ENCODE measurements around the gene OTX2. TPM values are rescaled to one million over a fixed set of nuclear protein-coding genes. Genes with fewer than 3 reads are reported as not detected.

The OTX2 gene
- total RNA-seq, 1 donor from 2014 or later: not detected

DNA sequence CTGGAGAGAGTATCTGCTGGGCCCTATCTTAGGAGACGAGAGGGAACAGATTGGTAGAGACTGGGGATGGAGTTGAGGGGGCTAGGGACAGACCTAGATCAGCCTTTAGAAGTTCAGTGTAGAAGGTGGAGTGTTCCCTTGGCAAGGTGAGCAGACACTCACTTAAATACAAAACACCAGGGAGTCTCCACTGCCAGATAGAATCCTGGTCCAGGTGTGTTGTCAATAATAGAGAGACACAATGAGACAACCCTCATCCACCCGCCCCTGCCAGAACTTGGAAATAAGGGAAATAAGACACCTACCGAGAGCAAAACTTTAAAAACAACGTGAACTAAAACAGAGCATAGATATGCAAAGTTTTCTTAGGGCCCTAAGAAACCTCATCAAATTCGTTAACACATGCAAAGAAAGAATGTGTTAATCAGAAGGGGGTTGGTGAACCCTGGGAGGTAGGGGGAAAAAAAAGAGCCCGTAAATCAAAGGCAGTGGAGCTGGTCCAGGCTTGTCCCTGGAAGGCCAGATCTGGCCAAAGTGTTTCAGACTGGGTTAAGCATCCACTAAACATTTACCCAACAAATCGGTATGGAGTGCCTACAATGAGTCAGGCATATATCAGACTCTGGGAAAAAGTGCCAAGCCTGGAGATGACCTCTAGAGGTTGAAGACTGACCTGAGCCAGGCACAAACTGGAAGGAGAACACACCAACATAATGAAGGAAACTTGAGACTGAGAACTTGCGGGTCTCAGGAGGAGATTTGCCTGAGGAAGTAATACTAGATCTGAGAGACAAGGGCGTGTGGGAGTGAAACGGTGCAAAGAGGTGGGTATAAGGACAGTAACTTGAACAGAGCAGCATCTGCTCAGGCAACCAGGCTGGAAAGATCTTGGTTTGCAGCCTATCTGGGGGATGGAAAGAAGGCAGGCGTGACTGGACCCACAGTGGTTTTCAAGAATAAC, 37.0 kb upstream of the OTX2 start:
- no peak for DNase-seq (ENCODE audit: low read depth)
- no peak overlapping the region for H3K4me3 ChIP-seq (ENCODE audit: low read depth, low read length)
- H3K27me3 ChIP-seq (ENCODE audit: control insufficient read depth, insufficient read depth, low read length): peaks cover 7% of the 10 kb centered on the region
- no peaks in the 10 kb centered on the region for H3K36me3 ChIP-seq (ENCODE audit: control insufficient read depth, insufficient read depth, low read length)
- TF ChIP-seq, protein P1, sequence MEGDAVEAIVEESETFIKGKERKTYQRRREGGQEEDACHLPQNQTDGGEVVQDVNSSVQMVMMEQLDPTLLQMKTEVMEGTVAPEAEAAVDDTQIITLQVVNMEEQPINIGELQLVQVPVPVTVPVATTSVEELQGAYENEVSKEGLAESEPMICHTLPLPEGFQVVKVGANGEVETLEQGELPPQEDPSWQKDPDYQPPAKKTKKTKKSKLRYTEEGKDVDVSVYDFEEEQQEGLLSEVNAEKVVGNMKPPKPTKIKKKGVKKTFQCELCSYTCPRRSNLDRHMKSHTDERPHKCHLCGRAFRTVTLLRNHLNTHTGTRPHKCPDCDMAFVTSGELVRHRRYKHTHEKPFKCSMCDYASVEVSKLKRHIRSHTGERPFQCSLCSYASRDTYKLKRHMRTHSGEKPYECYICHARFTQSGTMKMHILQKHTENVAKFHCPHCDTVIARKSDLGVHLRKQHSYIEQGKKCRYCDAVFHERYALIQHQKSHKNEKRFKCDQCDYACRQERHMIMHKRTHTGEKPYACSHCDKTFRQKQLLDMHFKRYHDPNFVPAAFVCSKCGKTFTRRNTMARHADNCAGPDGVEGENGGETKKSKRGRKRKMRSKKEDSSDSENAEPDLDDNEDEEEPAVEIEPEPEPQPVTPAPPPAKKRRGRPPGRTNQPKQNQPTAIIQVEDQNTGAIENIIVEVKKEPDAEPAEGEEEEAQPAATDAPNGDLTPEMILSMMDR (IDR thresholded peaks at IDR 0.05; ENCODE audit: insufficient read depth, low read length, poor library complexity, severe bottlenecking): no peak

DNA sequence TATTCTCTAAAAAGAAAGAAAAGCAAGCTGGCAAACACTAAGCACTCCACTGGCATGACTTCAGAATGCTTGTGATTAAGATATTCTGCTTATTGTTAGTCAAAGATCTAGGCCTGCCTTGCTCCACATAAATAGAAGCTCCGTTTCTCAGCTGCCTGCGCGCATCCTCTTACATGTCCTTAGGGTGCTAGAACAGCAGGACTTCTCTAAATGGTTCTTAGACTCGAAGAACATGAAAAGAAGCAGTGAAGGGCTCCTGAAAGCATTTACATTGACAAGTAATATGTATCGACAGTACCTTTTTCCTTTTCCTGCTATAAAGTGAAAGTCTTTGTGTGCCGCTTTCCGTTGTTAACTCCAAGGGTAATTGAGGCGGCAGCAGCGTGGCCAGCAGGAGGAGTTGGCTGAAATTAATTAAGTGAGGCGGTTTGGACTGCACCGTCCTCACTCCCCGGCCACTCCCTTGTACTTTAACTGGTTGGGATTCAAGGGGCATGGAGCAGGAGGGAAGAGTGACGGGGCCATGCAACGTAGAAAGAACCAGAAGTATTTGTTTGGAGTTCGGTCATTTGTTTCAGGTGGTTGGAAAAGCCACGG, 34.2 kb upstream of the OTX2 start:
- H3K36me3 ChIP-seq (ENCODE audit: control insufficient read depth, insufficient read depth, low read length): no peaks in the 10 kb centered on the region
- no peak overlapping the region for H3K4me3 ChIP-seq (ENCODE audit: low read depth, low read length)
- DNase-seq (ENCODE audit: low read depth): no peak
- TF ChIP-seq, protein P1 (IDR thresholded peaks at IDR 0.05; ENCODE audit: insufficient read depth, low read length, poor library complexity, severe bottlenecking): peak; percentile 15
- H3K27me3 ChIP-seq (ENCODE audit: control insufficient read depth, insufficient read depth, low read length): peaks cover 7% of the 10 kb centered on the region

DNA sequence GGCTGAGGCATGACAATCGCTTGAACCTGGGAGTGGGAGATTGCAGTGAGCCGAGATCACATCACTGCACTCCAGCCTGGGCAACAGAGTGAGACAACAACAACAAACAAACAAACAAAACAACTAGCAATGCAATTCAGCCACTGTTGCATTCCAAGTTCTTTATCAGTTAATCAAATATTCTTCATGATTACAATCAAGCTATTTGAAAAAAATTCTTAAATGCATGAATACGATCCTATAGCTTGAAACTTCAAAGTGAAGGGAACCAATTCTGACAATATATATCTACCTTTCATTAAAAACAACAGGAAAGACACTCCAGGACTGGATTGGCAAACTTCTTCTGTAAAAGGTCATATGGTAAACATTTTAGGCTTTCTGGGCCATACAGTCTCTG, 31.3 kb upstream of the OTX2 start:
- TF ChIP-seq, protein P1 (IDR thresholded peaks at IDR 0.05; ENCODE audit: insufficient read depth, low read length, poor library complexity, severe bottlenecking): no peak
- Histone ChIP-seq H3K4me3 (ENCODE audit: low read depth, low read length) (no peak overlapping the region), H3K36me3 (ENCODE audit: control insufficient read depth, insufficient read depth, low read length) (no peaks in the 10 kb centered on the region), H3K27me3 (ENCODE audit: control insufficient read depth, insufficient read depth, low read length) (peaks cover 7% of the 10 kb centered on the region)
- DNase-seq (ENCODE audit: low read depth): no peak

DNA sequence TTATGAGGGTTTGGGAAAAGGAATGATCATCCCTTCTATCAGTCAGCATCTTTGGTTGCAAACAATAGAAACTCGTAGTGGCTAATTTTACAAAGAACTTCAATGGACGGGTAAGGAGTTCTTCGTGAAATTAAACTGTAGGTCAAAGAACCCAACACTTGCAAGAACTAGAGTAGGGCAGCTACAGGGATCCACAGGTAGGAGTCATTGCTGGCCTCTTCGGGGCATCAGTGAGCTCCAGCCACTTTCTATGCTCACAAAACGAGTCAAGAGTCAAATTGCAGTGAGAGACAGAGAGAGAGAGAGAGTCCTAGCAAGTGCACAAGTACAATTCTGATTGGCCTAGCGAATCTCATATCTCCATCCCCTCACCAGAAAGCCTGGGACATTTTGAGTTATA, 29.9 kb upstream of the OTX2 start:
- DNase-seq (ENCODE audit: low read depth): no peak
- H3K27me3 ChIP-seq (ENCODE audit: control insufficient read depth, insufficient read depth, low read length): peaks cover 4% of the 10 kb centered on the region
- no peak overlapping the region for H3K4me3 ChIP-seq (ENCODE audit: low read depth, low read length)
- H3K36me3 ChIP-seq (ENCODE audit: control insufficient read depth, insufficient read depth, low read length): no peaks in the 10 kb centered on the region
- TF ChIP-seq, protein P1 (IDR thresholded peaks at IDR 0.05; ENCODE audit: insufficient read depth, low read length, poor library complexity, severe bottlenecking): no peak

DNA sequence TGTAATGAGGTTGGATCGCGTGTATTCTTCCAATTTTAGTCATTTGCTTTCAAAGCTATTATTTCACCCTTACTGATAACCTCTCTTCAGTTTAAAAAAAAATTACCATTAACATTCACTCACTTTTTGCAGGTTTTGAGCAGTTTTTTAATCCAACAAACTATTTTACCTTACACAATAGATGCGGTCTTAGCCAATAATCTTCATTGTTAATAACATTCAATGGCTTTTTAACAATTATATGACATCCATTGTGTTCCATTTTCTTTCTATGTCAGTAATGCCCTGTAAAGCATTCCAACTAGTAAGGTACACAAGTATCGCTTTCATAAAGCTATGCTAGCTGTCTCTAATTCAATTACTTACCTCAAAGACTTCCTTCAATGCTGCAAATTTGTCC, 18.9 kb upstream of the OTX2 start:
- no peak for DNase-seq (ENCODE audit: low read depth)
- no peaks in the 10 kb centered on the region for H3K36me3 ChIP-seq (ENCODE audit: control insufficient read depth, insufficient read depth, low read length)
- no peak overlapping the region for H3K4me3 ChIP-seq (ENCODE audit: low read depth, low read length)
- no peaks in the 10 kb centered on the region for H3K27me3 ChIP-seq (ENCODE audit: control insufficient read depth, insufficient read depth, low read length)
- TF ChIP-seq, protein P1 (IDR thresholded peaks at IDR 0.05; ENCODE audit: insufficient read depth, low read length, poor library complexity, severe bottlenecking): no peak
